Hepatocyte (in vitro differentiated cells): Measurements from ENCODE around the gene CCN6. TPM values are rescaled to one million over a fixed set of nuclear protein-coding genes. Genes with fewer than 3 reads are reported as not detected.

Experiments
- DNase-seq: peaks from one replicate; pipeline ENCODE4 v3.0.0-alpha.2; 2016; ENCODE audit warnings: low spot score
- H2AFZ ChIP-seq: fragments of 200-600 bp; sonication (generic); 2 replicates; pipeline ENCODE4 v1.6.0; 2016; ENCODE audit warnings: antibody characterized with exemption, mild to moderate bottlenecking
- H3K27ac ChIP-seq: fragments of 200-600 bp; sonication (generic); 2 replicates; pipeline ENCODE4 v1.5.1; 2016; ENCODE audit warnings: mild to moderate bottlenecking
- H3K27me3 ChIP-seq: fragments of 200-600 bp; sonication (generic); 2 replicates; pipeline ENCODE4 v1.6.1; 2016
- H3K36me3 ChIP-seq: fragments of 200-600 bp; sonication (generic); replicated peaks from 2 replicates; pipeline ENCODE4 v1.5.1; 2016; ENCODE audit warnings: low read depth; ENCODE audit not compliant: insufficient read depth
- H3K4me1 ChIP-seq: fragments of 200-600 bp; sonication (generic); 2 replicates; pipeline ENCODE4 v1.5.1; 2016; ENCODE audit warnings: mild to moderate bottlenecking, moderate library complexity; ENCODE audit not compliant: insufficient read depth
- H3K4me2 ChIP-seq: fragments of 200-600 bp; sonication (generic); 2 replicates; pipeline ENCODE4 v1.6.0; 2016
- H3K4me3 ChIP-seq: fragments of 200-600 bp; sonication (generic); 2 replicates; pipeline ENCODE4 v1.5.1; 2016; ENCODE audit warnings: mild to moderate bottlenecking
- H3K79me2 ChIP-seq: fragments of 200-600 bp; sonication (generic); 2 replicates; pipeline ENCODE4 v1.6.0; 2017; ENCODE audit warnings: mild to moderate bottlenecking
- H3K9me2 ChIP-seq: fragments of 200-600 bp; sonication (generic); replicated peaks from 2 replicates; pipeline ENCODE4 v1.6.0; 2017; ENCODE audit warnings: mild to moderate bottlenecking; ENCODE audit not compliant: insufficient read depth
- H3K9me3 ChIP-seq: fragments of 200-600 bp; sonication (generic); 2 replicates; pipeline ENCODE4 v1.5.1; 2016; ENCODE audit warnings: low read depth, mild to moderate bottlenecking
- H4K20me1 ChIP-seq: fragments of 200-600 bp; sonication (generic); 2 replicates; pipeline ENCODE4 v1.6.0; 2016; ENCODE audit warnings: mild to moderate bottlenecking; ENCODE audit not compliant: insufficient read depth, poor library complexity, severe bottlenecking
- CTCF ChIP-seq: fragments of 200-600 bp; sonication (generic); IDR thresholded peaks from 2 replicates; pipeline ENCODE4 v1.5.1; 2016; ENCODE audit warnings: antibody characterized with exemption, mild to moderate bottlenecking; ENCODE audit not compliant: poor library complexity
- EZH2 ChIP-seq: fragments of 200-600 bp; sonication (generic); IDR thresholded peaks from 2 replicates; pipeline ENCODE4 v1.6.1; 2016; ENCODE audit warnings: antibody characterized with exemption, mild to moderate bottlenecking, borderline replicate concordance
- EZH2phosphoT487 ChIP-seq: fragments of 200-600 bp; sonication (generic); IDR thresholded peaks from one replicate; pipeline ENCODE4 v1.6.1; 2018; ENCODE audit warnings: antibody characterized with exemption, mild to moderate bottlenecking, low read depth, moderate library complexity; ENCODE audit not compliant: unreplicated experiment, severe bottlenecking
- WGBS: methylation state at CpG from one replicate; pipeline ENCODE4 v1.1.6; 2016; ENCODE audit warnings: low lambda C conversion rate; ENCODE audit errors: missing lambda C conversion rate; 5-methylcytosine and 5-hydroxymethylcytosine counted together
- polyA plus RNA-seq: library from polyadenylated mRNA; unstranded; fragments of >200 nt; fragmentation: Nextera tagmentation; extraction: Ambion mirVana; gene quantifications from 2 replicates; pipeline ENCODE4 v1.2.1, GENCODE V29; 2016
- total RNA-seq: library from RNA; depleted of rRNA; stranded (reverse); fragments of >200 nt; gene quantifications from 2 replicates; pipeline ENCODE4 v1.2.3, GENCODE V29; 2014

The CCN6 gene
- total and polyA plus RNA-seq, 2 experiments from 2014 or later = 0.24 TPM; not detected in 1

- Histone ChIP-seq H3K9me2 (no peaks in the 10 kb centered on the region), H4K20me1 (no peaks in the 10 kb centered on the region), H3K4me2 (peak overlapping the region; percentile 72), H3K9me3 (no peaks in the 10 kb centered on the region), H3K27me3 (no peaks in the 10 kb centered on the region), H3K36me3 (no peaks in the 10 kb centered on the region), H3K79me2 (peaks cover 4% of the 10 kb centered on the region), H3K4me3 (no peak overlapping the region), H3K27ac (no peak overlapping the region), H3K4me1 (no peaks in the 10 kb centered on the region), H2AFZ (no peak overlapping the region)
- WGBS = 96% methylated on average over 8 of the region's 8 CpGs
- no peak for TF ChIP-seq EZH2
- DNase-seq = no peak
These were observed 31.6 kb downstream of the CCN6 start for GRCh38 chr6:112085286-112086065.

GRCh38 chr6:112086744-112087135 lies 32.8 kb downstream of the CCN6 start:
- DNase-seq = peak; percentile 46
- TF ChIP-seq EZH2phosphoT487 (no peak), CTCF (peak; percentile 49)
- peak overlapping the region; percentile 72 for H3K4me2 ChIP-seq
- H3K4me3 ChIP-seq = peak overlapping the region; percentile 73
- no peaks in the 10 kb centered on the region for H3K4me1 ChIP-seq
- H3K27ac ChIP-seq = peak overlapping the region; percentile 66
- H3K9me3 ChIP-seq = no peaks in the 10 kb centered on the region
- H3K79me2 ChIP-seq = peaks cover 4% of the 10 kb centered on the region
- no peaks in the 10 kb centered on the region for H4K20me1 ChIP-seq
- no peaks in the 10 kb centered on the region for H3K27me3 ChIP-seq
- 0% methylated on average over 8 of the region's 8 CpGs for WGBS
- H3K36me3 ChIP-seq = no peaks in the 10 kb centered on the region
- H3K9me2 ChIP-seq = no peaks in the 10 kb centered on the region
- H2AFZ ChIP-seq = peak overlapping the region; percentile 86

- WGBS = 1% methylated on average over 60 of the region's 60 CpGs
- H3K9me3 ChIP-seq = no peaks in the 10 kb centered on the region
These were observed 33.4 kb downstream of the CCN6 start, which contains the start of the genes FAM229B and TUBE1 for GRCh38 chr6:112087136-112087911. TSS of gene FAM229B (plus strand) at chr6:112087591. CDS start at chr6:112099284, 11,693 bp downstream. TSS of gene TUBE1 (minus strand) at chr6:112087482. CDS start at chr6:112087434, 48 bp downstream.

More at GRCh38 chr6:112087136-112087911, 33.4 kb downstream of the CCN6 start, which contains the start of the genes FAM229B and TUBE1:
- H3K4me1 ChIP-seq = no peaks in the 10 kb centered on the region
- H3K9me2 ChIP-seq = no peaks in the 10 kb centered on the region
- no peaks in the 10 kb centered on the region for H3K36me3 ChIP-seq
- H3K79me2 ChIP-seq = peaks cover 4% of the 10 kb centered on the region
- no peaks in the 10 kb centered on the region for H3K27me3 ChIP-seq
- peak within 1 kb of the TSS; percentile 86 for H2AFZ ChIP-seq
- H3K4me2 ChIP-seq = peak within 1 kb of the TSS; percentile 79
- no peak for TF ChIP-seq EZH2
- peak; percentile 5 for TF ChIP-seq CTCF
- TF ChIP-seq EZH2phosphoT487 = no peak
- DNase-seq = peak; percentile 97
- peak within 1 kb of the TSS; percentile 73 for H3K4me3 ChIP-seq
- H4K20me1 ChIP-seq = no peaks in the 10 kb centered on the region
- H3K27ac ChIP-seq = peak within 1 kb of the TSS; percentile 68
